Cardiac muscle cell (in vitro differentiated cells and primary cell): ENCODE data around the gene TAF4. TPM values are rescaled to one million over a fixed set of nuclear protein-coding genes. Genes with fewer than 3 reads are reported as not detected.

Experiments
- DNase-seq, 2 donors: peaks; one replicate each; pipeline versions ENCODE4 v3.0.0 to v3.0.0-alpha.2; 2010 to 2017; ENCODE audit warnings: low read depth in 1 of 2, low spot score in 1 of 2
- H3K27ac ChIP-seq: fragments of 200-600 bp; sonication (generic); 2 replicates; pipeline ENCODE4 v1.5.1; 2016
- H3K27me3 ChIP-seq: fragments of 200-600 bp; sonication (generic); 2 replicates; pipeline ENCODE4 v1.6.0; 2016; ENCODE audit warnings: control low read depth
- H3K36me3 ChIP-seq: fragments of 200-600 bp; sonication (generic); 2 replicates; pipeline ENCODE4 v1.5.1; 2016; ENCODE audit warnings: control low read depth
- H3K4me1 ChIP-seq: fragments of 200-600 bp; sonication (generic); 2 replicates; pipeline ENCODE4 v1.8.1; 2017; ENCODE audit warnings: low read depth, mild to moderate bottlenecking, mixed run types
- H3K4me3 ChIP-seq: fragments of 200-600 bp; sonication (generic); 2 replicates; pipeline ENCODE4 v1.5.1; 2016; ENCODE audit warnings: mild to moderate bottlenecking
- H3K9me3 ChIP-seq: fragments of 200-600 bp; sonication (generic); 2 replicates; pipeline ENCODE4 v1.5.1; 2017; ENCODE audit warnings: low read depth, mild to moderate bottlenecking, control low read depth
- polyA plus RNA-seq: library from polyadenylated mRNA; unstranded; fragments of >200 nt; fragmentation: Nextera tagmentation; extraction: Ambion mirVana; gene quantifications from 2 replicates; pipeline ENCODE4 v1.2.1, GENCODE V29; 2016
- total RNA-seq: library from RNA; depleted of rRNA; stranded (reverse); fragments of >200 nt; gene quantifications from 2 replicates; pipeline ENCODE4 v1.2.3, GENCODE V29; 2016
- TF ChIP-seq, protein P1 (sequence below): IDR thresholded peaks from 2 replicates; pipeline ENCODE4 v1.5.1; 2012; ENCODE audit warnings: low read depth, mild to moderate bottlenecking, low read length

The TAF4 gene
- total and polyA plus RNA-seq, 2 experiments from 2014 or later: 3.7 to 21.1 TPM

DNA sequence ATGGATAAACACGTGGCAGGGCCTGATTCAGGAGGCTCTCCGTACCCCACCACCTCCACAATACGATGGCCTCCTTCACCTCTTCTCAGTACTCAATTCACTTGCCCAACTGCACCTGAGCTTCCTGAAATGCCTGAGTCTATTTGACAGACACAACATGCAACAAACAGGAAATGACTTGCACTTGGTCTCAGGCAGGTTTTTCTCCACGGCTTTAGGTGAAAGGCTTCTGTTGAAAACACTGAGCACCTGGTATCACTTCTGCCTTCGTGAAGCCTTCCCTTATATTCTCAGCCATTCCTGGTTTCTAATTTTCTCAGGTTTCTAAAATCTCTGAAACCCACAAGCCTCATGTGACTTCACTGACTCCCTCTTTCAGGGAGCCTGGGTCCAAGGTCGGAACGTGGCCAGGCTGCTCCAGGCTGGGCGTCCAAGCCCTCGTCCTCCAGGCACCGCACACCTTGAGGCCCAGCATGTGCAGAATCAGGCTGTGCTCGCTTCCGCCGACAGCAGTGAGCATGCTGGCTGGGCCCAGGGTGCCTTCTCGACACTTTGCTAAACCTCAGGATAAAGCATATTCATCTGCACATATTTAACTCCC, 34.7 kb downstream of the TAF4 start:
- TF ChIP-seq, protein P1, sequence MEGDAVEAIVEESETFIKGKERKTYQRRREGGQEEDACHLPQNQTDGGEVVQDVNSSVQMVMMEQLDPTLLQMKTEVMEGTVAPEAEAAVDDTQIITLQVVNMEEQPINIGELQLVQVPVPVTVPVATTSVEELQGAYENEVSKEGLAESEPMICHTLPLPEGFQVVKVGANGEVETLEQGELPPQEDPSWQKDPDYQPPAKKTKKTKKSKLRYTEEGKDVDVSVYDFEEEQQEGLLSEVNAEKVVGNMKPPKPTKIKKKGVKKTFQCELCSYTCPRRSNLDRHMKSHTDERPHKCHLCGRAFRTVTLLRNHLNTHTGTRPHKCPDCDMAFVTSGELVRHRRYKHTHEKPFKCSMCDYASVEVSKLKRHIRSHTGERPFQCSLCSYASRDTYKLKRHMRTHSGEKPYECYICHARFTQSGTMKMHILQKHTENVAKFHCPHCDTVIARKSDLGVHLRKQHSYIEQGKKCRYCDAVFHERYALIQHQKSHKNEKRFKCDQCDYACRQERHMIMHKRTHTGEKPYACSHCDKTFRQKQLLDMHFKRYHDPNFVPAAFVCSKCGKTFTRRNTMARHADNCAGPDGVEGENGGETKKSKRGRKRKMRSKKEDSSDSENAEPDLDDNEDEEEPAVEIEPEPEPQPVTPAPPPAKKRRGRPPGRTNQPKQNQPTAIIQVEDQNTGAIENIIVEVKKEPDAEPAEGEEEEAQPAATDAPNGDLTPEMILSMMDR: no peak
- H3K27me3 ChIP-seq: no peaks in the 10 kb centered on the region

DNA sequence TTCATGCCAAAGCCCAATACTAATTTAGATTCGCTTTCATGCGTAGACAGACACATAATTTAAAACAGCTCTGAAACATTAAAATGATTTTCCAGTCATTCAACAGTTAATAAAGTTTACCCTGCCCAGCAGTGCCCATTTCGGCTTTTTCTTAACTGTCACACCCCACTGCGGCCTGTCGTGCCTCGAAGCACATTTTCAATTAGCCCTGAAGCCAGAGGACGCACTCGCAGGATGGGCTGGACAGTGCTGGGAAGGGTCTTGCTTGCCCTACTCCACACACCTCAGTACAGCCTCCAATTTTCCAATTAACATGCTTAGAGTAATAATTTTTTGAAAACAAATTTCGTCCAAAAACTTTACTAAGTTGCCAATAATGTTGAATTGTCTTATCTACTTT, 35.3 kb downstream of the TAF4 start:
- no peaks in the 10 kb centered on the region for H3K27me3 ChIP-seq
- TF ChIP-seq, protein P1: no peak
- H3K27ac ChIP-seq: no peak overlapping the region
- no peak overlapping the region for H3K4me3 ChIP-seq
- H3K9me3 ChIP-seq: no peaks in the 10 kb centered on the region
- peaks cover 9% of the 10 kb centered on the region for H3K4me1 ChIP-seq
- H3K36me3 ChIP-seq: no peaks in the 10 kb centered on the region
- no peak for DNase-seq

More for the DNA sequence above, 34.7 kb downstream of the TAF4 start:
- H3K4me3 ChIP-seq: no peak overlapping the region
- peaks cover 5% of the 10 kb centered on the region for H3K4me1 ChIP-seq
- DNase-seq: no peak
- no peak overlapping the region for H3K27ac ChIP-seq
- H3K9me3 ChIP-seq: no peaks in the 10 kb centered on the region
- H3K36me3 ChIP-seq: no peaks in the 10 kb centered on the region

DNA sequence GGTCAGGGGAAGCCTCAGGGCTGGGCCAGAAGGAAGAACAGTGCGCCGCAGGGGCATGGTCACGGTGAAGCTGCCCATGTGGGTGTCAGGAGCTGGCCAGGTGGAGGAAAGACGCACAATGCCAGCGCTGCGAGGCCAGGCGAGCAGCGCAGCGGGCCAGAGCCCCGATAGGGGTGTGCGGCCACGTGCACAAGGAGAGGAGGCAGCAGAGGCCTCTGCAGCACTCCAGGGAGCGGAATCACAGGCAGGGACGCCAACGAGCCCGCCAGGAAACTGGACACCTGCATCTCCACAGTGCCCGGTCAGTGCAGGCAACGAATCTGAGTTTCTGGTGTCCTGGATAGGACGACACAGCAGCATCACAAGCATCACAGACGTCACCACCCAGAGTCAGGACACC, 35.7 kb downstream of the TAF4 start:
- H3K27me3 ChIP-seq: no peaks in the 10 kb centered on the region
- no peaks in the 10 kb centered on the region for H3K36me3 ChIP-seq
- H3K4me3 ChIP-seq: no peak overlapping the region
- peaks cover 9% of the 10 kb centered on the region for H3K4me1 ChIP-seq
- no peaks in the 10 kb centered on the region for H3K9me3 ChIP-seq
- TF ChIP-seq, protein P1: no peak
- no peak for DNase-seq
- no peak overlapping the region for H3K27ac ChIP-seq

DNA sequence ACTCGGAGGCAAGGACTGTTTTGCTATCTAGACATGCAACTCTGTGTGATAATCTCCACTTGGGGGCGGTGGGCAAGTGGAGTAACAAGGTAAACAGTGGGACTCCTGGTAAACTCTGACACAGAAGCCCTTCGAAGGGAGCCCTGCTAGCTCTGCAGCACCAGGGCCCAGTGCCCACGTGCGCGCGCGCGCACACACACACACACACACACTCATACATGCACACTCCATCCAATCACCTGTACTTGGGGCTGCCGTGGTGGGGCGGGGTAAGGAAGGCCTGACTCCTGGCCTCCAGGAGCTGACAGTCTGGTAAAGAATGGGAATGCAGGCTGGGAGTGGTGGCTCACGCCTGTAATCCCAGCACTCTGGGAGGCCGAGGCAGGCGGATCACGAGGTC, 36.4 kb downstream of the TAF4 start:
- Histone ChIP-seq H3K9me3 (no peaks in the 10 kb centered on the region), H3K27ac (no peak overlapping the region), H3K36me3 (no peaks in the 10 kb centered on the region), H3K4me1 (peaks cover 9% of the 10 kb centered on the region), H3K4me3 (no peak overlapping the region), H3K27me3 (no peaks in the 10 kb centered on the region)
- TF ChIP-seq, protein P1: no peak
- no peak for DNase-seq

DNA sequence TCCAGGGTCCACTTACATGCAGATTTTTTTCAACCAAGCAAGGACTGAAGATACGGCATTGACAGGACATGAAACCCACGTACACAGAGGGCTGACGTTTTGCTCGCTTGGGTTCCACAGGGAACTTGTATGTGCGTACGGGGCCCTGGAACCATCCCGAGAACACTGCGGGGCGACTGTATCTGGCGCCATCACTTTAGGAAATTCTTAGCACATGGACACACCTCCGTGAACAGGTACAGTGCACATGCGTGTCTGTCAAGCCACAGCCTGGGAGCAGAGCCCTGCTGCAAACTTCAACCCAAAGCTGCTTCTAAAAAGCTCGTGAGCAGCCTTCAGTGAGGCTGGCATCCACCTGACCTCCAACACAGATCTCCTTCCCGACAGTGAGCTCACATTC, 37.3 kb downstream of the TAF4 start:
- Histone ChIP-seq H3K27ac (no peak overlapping the region), H3K4me1 (peaks cover 9% of the 10 kb centered on the region), H3K9me3 (no peaks in the 10 kb centered on the region), H3K4me3 (no peak overlapping the region), H3K27me3 (no peaks in the 10 kb centered on the region), H3K36me3 (no peaks in the 10 kb centered on the region)
- no peak for DNase-seq
- TF ChIP-seq, protein P1: no peak
